Natural killer cell treated with Interleukin-12 subunit alpha and Interleukin-12 subunit beta and Interleukin-15 and Interleukin-18, amount 100 ng/mL, for 72 hours (primary cell): ENCODE data around the gene ACAD8. TPM values are rescaled to one million over a fixed set of nuclear protein-coding genes. Genes with fewer than 3 reads are reported as not detected.

ENCODE experiments used
- ATAC-seq, 2 donors: fragments of 150-1000 bp; cut with Tn5 transposase in 1 of 2; sonication (Bioruptor Pico), chemical (Tn5 transposase) in 1 of 2; 2 replicates each; pipeline ENCODE4 v1.10.0; 2021
- DNase-seq: peaks from one replicate; pipeline ENCODE4 v3.0.0; 2022; ENCODE audit warnings: low spot score
- H3K27ac Mint-ChIP-seq, 2 donors: 1 replicate in 1 of 2; 2 replicates in 1 of 2; pipeline ENCODE4 v1.8.0; 2022; ENCODE audit warnings: mixed read lengths in 2 of 2, mild to moderate bottlenecking in 1 of 2, moderate library complexity in 1 of 2
- H3K27me3 Mint-ChIP-seq, 2 donors: 1 replicate in 1 of 2; 2 replicates in 1 of 2; pipeline ENCODE4 v1.8.0; 2022; ENCODE audit warnings: mixed read lengths in 2 of 2
- H3K36me3 Mint-ChIP-seq: one replicate; pipeline ENCODE4 v1.8.0; 2022; ENCODE audit warnings: mixed read lengths
- H3K4me1 Mint-ChIP-seq, 2 donors: 1 replicate in 1 of 2; 2 replicates in 1 of 2; pipeline ENCODE4 v1.8.0; 2022; ENCODE audit warnings: low read depth in 2 of 2, mixed read lengths in 2 of 2, mild to moderate bottlenecking in 1 of 2
- H3K4me3 Mint-ChIP-seq: one replicate; pipeline ENCODE4 v1.8.0; 2022; ENCODE audit warnings: mixed read lengths
- H3K9me3 Mint-ChIP-seq: 2 replicates; pipeline ENCODE4 v1.8.0; 2022; ENCODE audit warnings: mixed read lengths
- total RNA-seq, 2 donors: library from RNA; stranded (reverse); gene quantifications; one replicate each; pipeline ENCODE4 v1.2.3, GENCODE V29; 2022

The ACAD8 gene
- total RNA-seq, 2 donors from 2014 or later: 21.1 to 29.2 TPM

GRCh38 chr11:134266440-134266839 is 13.1 kb downstream of the ACAD8 start:
- Mint-ChIP-seq H3K4me3 (no peak overlapping the region), H3K27ac (no peak overlapping the region), H3K4me1 (peaks cover 11 to 21% of the 10 kb centered on the region in 2 donors), H3K36me3 (no peaks in the 10 kb centered on the region), H3K9me3 (no peaks in the 10 kb centered on the region), H3K27me3 (peaks cover 6 to 8% of the 10 kb centered on the region in 2 donors)
- ATAC-seq: no peak
- DNase-seq: no peak

DNA sequence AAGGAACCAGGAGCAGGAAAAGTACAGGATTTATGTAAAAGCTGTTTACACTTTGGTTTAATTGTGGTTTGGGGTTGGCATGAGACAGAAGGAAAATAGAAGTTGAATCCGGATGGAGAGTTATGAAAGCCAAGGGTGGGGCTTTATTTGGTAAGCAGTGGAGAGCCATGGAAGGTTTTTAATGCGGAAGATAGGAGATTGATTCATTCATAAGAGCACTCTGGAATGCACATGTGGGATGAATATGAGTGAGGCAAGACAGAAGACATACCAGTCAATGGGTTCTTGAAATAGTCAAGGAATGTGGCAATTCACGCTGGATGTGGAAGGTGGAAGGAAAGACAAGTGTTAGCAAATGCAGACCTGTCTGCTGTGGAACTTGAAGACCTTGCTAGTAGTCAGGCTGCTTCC is 13.5 kb downstream of the ACAD8 start:
- Mint-ChIP-seq H3K4me3 (no peak overlapping the region), H3K27ac (no peak overlapping the region), H3K4me1 (peaks cover 11 to 21% of the 10 kb centered on the region in 2 donors), H3K27me3 (peaks cover 8 to 11% of the 10 kb centered on the region in 2 donors), H3K9me3 (no peaks in the 10 kb centered on the region), H3K36me3 (no peaks in the 10 kb centered on the region)
- DNase-seq (no peak), ATAC-seq (no peak)

DNA sequence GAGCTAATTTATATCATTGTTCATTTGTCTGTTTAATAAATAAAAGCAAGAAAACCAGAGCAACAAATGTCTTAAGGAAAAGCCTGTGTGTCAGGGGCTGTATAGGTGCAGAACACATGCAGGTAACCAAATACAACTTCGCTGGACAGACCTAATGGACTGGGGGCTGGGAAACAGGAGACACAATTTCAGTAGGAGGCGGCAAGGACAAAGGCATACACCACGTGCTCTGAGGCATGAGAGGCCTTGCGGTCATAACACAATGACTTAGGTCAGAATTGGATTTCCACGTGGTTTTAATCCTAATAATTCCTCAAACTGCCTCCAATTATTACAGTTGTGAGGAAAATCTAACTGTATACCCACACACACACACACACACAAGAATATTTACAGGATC is 14.1 kb downstream of the ACAD8 start:
- no peaks in the 10 kb centered on the region for H3K9me3 Mint-ChIP-seq
- H3K4me3 Mint-ChIP-seq: no peak overlapping the region
- DNase-seq: no peak
- H3K36me3 Mint-ChIP-seq: no peaks in the 10 kb centered on the region
- H3K27me3 Mint-ChIP-seq: peaks cover 8 to 13% of the 10 kb centered on the region in 2 donors
- H3K27ac Mint-ChIP-seq: no peak overlapping the region
- peaks cover 11 to 21% of the 10 kb centered on the region in 2 donors for H3K4me1 Mint-ChIP-seq
- ATAC-seq: no peak

DNA sequence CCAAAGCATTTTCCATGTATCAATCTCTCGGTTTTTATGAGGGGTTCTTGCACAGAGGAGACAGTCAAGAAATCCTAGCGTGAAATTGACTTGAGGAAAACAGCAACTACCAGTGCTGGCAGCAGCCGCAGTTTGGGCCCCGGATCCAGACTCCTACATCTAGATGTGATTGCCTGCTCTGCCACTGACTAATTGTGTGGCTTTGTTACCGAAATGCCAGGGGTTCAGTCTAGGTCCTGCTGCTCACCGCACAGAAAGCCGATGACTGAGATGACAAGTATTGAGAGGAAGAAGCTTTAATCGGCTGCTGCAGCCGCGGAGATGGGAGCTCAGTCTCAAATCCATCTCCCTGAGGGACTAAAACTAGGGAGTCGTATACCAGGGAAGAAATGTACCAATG is 14.6 kb downstream of the ACAD8 start:
- H3K27me3 Mint-ChIP-seq: peaks cover 13 to 17% of the 10 kb centered on the region in 2 donors
- DNase-seq (no peak), ATAC-seq (no peak)
- no peak overlapping the region for H3K4me3 Mint-ChIP-seq
- H3K27ac Mint-ChIP-seq: no peak overlapping the region
- H3K36me3 Mint-ChIP-seq: no peaks in the 10 kb centered on the region
- no peaks in the 10 kb centered on the region for H3K9me3 Mint-ChIP-seq
- H3K4me1 Mint-ChIP-seq: peaks cover 11 to 21% of the 10 kb centered on the region in 2 donors

DNA sequence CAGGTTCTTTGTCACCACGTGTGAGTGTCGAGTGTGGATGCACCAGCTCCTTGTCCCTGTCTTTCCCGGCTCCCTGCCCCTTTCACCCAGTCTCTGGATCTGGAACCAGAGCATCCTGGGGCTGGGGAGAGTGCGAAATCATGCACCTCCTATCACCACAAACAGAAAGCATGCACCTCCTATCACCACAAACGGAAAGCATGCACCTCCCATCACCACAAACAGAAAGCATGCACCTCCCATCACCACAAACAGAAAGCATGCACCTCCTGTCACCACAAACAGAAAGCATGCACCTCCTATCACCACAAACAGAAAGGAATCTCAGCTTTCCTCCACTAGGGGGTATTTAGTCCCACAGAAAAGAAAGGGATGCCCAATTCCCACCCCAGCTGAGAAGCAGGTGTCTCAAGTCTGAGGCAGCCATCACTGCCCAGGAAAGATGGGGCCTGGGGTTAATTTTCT is 16.9 kb downstream of the ACAD8 start:
- Mint-ChIP-seq H3K36me3 (no peaks in the 10 kb centered on the region), H3K9me3 (no peaks in the 10 kb centered on the region), H3K4me1 (peaks cover 13 to 27% of the 10 kb centered on the region in 2 donors), H3K27ac (peak overlapping the region in 1 of 2 donors; percentile 46), H3K27me3 (peaks cover 29 to 34% of the 10 kb centered on the region in 2 donors), H3K4me3 (peak overlapping the region; percentile 51)
- DNase-seq: no peak
- no peak for ATAC-seq

DNA sequence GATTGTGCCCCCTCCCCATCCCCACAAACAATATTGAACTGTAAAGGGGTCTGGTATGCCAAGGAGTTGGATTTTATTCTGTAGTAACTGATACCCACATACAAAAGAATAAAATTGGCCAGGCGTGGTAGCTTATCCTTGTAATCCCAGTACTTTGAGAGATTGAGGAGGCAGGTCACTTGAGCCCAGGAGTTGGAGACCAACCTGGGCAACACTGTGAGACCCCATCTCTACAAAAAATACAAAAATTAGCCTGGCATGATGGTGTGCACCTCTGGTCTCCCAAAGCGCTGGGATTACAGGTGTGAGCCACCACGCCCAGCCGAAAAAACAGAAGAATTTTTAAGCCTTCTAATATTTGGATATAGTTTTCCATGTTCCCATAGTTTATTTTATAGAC is 18.6 kb downstream of the ACAD8 start:
- H3K4me3 Mint-ChIP-seq: no peak overlapping the region
- ATAC-seq (no peak), DNase-seq (no peak)
- no peak overlapping the region for H3K27ac Mint-ChIP-seq
- no peaks in the 10 kb centered on the region for H3K36me3 Mint-ChIP-seq
- no peaks in the 10 kb centered on the region for H3K9me3 Mint-ChIP-seq
- H3K4me1 Mint-ChIP-seq: peaks cover 15 to 27% of the 10 kb centered on the region in 2 donors
- peaks cover 37 to 40% of the 10 kb centered on the region in 2 donors for H3K27me3 Mint-ChIP-seq

GRCh38 chr11:134272381-134273316 is 19.3 kb downstream of the ACAD8 start:
- Mint-ChIP-seq H3K4me3 (peak overlapping the region; percentile 27), H3K9me3 (no peaks in the 10 kb centered on the region), H3K4me1 (peaks cover 19 to 32% of the 10 kb centered on the region in 2 donors), H3K27me3 (peaks cover 40 to 47% of the 10 kb centered on the region in 2 donors), H3K27ac (no peak overlapping the region), H3K36me3 (no peaks in the 10 kb centered on the region)
- ATAC-seq: no peak
- DNase-seq: no peak

DNA sequence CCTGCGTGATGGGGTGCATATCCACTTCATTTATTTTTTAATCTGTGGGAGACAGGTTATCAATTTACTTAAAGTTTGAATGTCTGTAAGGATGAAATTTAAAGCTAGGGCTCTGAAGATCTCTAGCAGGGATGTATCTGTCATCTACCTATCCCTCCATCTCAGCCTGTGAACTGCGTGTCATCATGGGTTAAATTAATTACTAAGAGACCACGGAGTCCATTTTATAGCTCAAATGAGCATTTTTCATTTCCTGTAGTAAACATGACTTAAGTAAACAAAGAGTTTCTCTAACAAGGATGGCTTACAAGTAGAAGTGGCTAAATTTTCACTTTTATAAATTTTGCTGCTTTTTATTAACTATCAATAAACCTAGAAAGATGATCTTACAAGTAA is 19.9 kb downstream of the ACAD8 start:
- H3K4me3 Mint-ChIP-seq: peak overlapping the region; percentile 27
- no peak overlapping the region for H3K27ac Mint-ChIP-seq
- DNase-seq (no peak), ATAC-seq (no peak)
- H3K9me3 Mint-ChIP-seq: no peaks in the 10 kb centered on the region
- H3K27me3 Mint-ChIP-seq: peaks cover 40 to 48% of the 10 kb centered on the region in 2 donors
- H3K36me3 Mint-ChIP-seq: no peaks in the 10 kb centered on the region
- H3K4me1 Mint-ChIP-seq: peaks cover 19 to 32% of the 10 kb centered on the region in 2 donors

DNA sequence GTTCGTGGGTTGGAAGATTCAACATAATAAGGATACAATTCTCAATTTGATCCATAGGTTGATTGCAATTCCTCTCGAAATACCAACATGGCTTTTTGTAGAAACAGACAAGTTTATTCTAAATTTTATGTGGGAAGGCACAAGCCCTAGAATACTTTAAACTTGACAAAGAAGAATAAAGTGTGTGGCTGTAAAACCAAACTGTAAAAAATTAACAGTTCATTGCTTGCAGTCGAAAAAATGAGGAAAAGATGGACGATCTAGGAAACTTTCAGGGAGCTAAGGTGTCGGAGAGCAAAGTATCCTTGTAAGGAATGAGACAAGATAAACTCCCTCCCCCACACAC is 21.8 kb downstream of the ACAD8 start:
- peaks cover 17 to 26% of the 10 kb centered on the region in 2 donors for H3K4me1 Mint-ChIP-seq
- DNase-seq (no peak), ATAC-seq (no peak)
- H3K9me3 Mint-ChIP-seq: no peaks in the 10 kb centered on the region
- H3K4me3 Mint-ChIP-seq: peak overlapping the region; percentile 88
- H3K27me3 Mint-ChIP-seq: peaks cover 50 to 67% of the 10 kb centered on the region in 2 donors
- H3K27ac Mint-ChIP-seq: peak overlapping the region; percentile 20 to 70
- no peaks in the 10 kb centered on the region for H3K36me3 Mint-ChIP-seq

GRCh38 chr11:134275534-134276395 is 22.4 kb downstream of the ACAD8 start, which contains the start of gene GLB1L3:
Gene GLB1L3, plus strand, starts transcription at chr11:134276379. Its CDS starts 362 bp downstream, at chr11:134276741.
- peaks cover 11 to 20% of the 10 kb centered on the region in 2 donors for H3K4me1 Mint-ChIP-seq
- H3K36me3 Mint-ChIP-seq: no peaks in the 10 kb centered on the region
- H3K27me3 Mint-ChIP-seq: peaks cover 51 to 73% of the 10 kb centered on the region in 2 donors
- no peaks in the 10 kb centered on the region for H3K9me3 Mint-ChIP-seq
- ATAC-seq (peak; percentile 86 to 89), DNase-seq (no peak)
- peak within 1 kb of the TSS; percentile 91 for H3K4me3 Mint-ChIP-seq
- peak within 1 kb of the TSS; percentile 20 to 70 for H3K27ac Mint-ChIP-seq

GRCh38 chr11:134276396-134277182 is 23.2 kb downstream of the ACAD8 start:
- H3K4me3 Mint-ChIP-seq: peak overlapping the region; percentile 91
- no peak for DNase-seq
- peaks cover 11 to 18% of the 10 kb centered on the region in 2 donors for H3K4me1 Mint-ChIP-seq
- peaks cover 49 to 70% of the 10 kb centered on the region in 2 donors for H3K27me3 Mint-ChIP-seq
- peak; percentile 22 to 45 for ATAC-seq
- peak overlapping the region in 1 of 2 donors; percentile 49 for H3K27ac Mint-ChIP-seq
- no peaks in the 10 kb centered on the region for H3K9me3 Mint-ChIP-seq
- no peaks in the 10 kb centered on the region for H3K36me3 Mint-ChIP-seq

DNA sequence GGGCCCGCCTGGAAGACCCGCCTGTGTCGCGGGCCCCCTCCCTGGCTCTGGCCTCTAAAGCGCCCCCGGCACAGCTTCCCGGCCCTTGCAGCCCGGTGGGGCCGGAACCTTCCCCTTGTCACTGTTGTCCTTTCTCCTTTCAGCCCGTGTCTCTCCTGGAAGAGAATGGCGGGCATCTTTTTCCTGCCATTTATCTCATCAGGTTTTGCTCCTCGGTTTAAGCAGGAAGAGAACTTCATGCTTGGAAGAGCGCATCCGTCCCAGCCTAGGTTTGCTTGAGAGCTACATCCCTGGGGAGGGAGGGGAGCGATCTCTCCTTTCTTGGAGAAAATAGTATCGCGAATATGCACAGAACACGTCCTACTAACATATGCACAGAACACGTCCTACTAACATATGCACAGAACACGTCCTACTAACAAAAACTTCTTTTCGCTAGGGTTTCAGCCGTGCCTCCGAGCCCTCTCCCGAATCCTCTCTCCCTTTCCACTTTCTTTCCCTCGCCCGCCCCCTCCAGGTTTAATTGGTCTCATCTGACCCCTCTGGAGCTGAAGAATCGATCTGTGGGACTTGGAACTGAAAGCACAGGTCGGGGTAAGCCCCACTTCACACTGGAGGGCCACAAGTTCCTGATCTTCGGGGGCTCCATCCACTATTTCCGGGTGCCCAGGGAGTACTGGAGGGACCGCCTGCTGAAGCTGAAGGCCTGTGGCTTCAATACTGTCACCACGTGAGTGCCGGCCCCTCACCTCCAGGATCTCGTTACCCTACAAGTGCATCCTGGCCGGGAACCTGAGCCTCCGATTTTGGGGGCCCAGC is 24.0 kb downstream of the ACAD8 start:
- ATAC-seq (no peak), DNase-seq (no peak)
- no peaks in the 10 kb centered on the region for H3K9me3 Mint-ChIP-seq
- peak overlapping the region in 1 of 2 donors; percentile 49 for H3K27ac Mint-ChIP-seq
- H3K27me3 Mint-ChIP-seq: peaks cover 46 to 70% of the 10 kb centered on the region in 2 donors
- H3K4me1 Mint-ChIP-seq: peaks cover 11 to 18% of the 10 kb centered on the region in 2 donors
- H3K4me3 Mint-ChIP-seq: peak overlapping the region; percentile 91
- H3K36me3 Mint-ChIP-seq: no peaks in the 10 kb centered on the region
